GM10847 (cell line): ENCODE measurements around the gene PLXDC1.

ENCODE experiments used
- POLR2A ChIP-seq: IDR thresholded peaks from 2 replicates; pipeline ENCODE4 v1.6.1; 2011; ENCODE audit not compliant: insufficient read length; ENCODE audit errors: extremely low read depth

PLXDC1 gene

DNA sequence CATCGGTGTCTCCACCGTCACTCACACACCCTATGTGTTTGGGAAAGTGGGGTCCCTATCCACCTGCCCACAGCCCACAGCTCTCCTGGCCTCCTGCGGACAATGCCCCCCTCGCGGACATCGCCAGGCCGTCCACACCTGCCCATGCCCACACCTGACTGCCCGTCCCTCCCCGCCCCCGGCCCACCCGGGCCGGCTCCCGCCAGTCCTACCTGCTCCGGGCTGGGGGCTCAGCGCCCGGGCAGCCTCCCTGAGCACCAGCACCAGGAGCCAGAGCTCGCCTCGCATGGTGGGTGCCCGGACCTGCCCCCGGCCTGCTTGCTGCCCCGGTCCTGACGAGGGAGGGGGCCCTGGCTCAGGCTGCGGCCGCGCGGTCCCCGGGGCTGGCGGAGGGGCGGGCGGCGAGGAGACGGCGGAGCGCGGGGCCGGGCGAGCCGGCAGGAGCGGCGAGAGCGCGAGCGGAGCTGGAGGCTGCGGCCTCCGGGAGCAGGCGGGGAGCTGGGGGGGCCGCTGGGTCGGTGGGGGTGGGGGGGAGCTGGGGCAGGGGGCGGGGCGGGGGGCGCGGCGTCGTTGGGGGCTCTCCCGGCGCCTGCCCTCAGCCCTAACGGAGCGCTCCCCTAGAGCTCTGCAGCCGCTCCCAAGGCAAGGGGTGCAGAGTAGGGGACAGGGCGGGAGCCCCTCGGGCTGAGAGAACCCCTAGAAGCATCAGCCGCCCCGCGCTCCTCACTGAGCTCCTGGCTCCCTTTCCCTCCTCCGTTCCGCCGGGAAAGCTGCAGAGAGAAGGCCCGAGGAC, at the start of gene PLXDC1:
Gene PLXDC1 (minus strand): TSS at position 488 of the 793 bp plus-strand sequence. CDS start 200 bp downstream, at position 288.
- no peak for TF ChIP-seq POLR2A

GRCh38 chr17:39200957-39201510, 49.6 kb upstream of the PLXDC1 start:
- TF ChIP-seq POLR2A, result no peak

DNA sequence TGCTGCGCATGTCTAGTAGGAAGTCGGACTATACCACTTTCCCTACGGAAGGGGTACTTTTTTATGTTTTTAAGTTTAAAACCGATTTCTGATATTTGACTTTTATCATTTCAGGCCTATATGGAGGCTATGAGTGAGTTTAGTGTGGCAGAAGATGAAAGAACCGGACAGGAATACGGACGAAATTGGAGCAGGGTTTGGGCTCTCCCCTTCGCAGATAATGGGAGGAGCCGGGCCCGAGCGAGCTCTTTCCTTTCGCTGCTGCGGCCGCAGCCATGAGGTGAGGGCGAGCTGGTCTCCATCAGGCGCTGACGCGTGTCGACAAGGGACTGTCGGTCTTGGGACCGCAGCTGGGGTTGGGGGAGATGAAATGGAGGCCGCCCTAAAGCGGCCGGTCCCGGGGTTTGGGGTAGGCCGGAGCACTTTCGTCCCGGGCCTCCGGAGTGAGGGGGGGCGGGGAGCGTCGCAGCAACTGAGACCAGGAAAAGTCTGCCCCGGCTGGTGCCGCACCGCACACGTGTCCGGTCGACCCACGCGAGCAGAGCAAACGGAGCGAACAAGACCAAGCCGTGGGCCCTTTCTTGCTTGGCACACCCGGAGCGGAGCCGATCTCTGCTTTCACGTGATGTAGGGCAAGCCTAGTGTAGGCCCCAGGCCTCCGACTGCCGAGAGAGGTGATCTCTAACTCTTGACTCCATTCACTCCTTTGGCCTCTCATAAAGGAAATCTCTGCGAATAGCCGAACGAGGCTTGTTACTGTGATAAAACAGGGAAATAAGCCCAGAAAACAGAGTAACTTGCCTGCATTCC, 48.8 kb upstream of the PLXDC1 start, which contains the start of gene RPL19:
Gene RPL19 (plus strand): TSS at position 214 of the 810 bp plus-strand sequence. CDS start 62 bp downstream, at position 276.
- TF ChIP-seq POLR2A, result peak; percentile 97

- TF ChIP-seq POLR2A, result no peak
Observed at GRCh38 chr17:39199820-39200069, 48.3 kb upstream of the PLXDC1 start.

- TF ChIP-seq POLR2A, result no peak
Observed at GRCh38 chr17:39198186-39198566, 46.7 kb upstream of the PLXDC1 start.

GRCh38 chr17:39197380-39198185, 46.1 kb upstream of the PLXDC1 start, which contains the start of gene CACNB1:
Gene CACNB1 (minus strand): TSS chr17:39197669. CDS start chr17:39197495, 174 bp downstream.
- peak; percentile 47 for TF ChIP-seq POLR2A

DNA sequence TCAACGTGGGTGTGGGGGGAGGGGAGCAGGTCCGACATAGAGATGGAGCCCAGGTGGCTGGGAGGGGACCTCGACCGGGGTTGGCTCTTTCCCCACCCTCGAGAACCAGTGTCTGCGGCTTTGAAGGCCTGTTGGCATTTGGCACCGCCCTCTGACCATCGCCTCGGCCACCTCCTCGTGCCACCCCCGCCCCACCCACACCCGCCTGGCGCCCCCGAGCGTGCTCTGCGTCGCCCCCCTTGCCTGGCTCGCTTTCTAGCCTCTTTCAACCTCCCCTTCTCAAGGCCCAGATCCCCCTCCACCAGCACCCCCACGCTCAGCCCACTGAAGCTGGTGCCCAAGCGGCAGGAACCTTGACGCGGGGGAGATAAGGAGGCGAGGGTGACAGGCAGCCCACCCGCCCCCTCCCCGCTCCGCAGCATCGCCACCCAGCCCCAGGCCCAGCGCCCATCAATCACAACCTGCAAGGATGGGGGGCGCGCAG, 45.4 kb upstream of the PLXDC1 start:
- TF ChIP-seq POLR2A, result no peak

- TF ChIP-seq POLR2A, result no peak
Observed at GRCh38 chr17:39196241-39196807, 44.9 kb upstream of the PLXDC1 start.

DNA sequence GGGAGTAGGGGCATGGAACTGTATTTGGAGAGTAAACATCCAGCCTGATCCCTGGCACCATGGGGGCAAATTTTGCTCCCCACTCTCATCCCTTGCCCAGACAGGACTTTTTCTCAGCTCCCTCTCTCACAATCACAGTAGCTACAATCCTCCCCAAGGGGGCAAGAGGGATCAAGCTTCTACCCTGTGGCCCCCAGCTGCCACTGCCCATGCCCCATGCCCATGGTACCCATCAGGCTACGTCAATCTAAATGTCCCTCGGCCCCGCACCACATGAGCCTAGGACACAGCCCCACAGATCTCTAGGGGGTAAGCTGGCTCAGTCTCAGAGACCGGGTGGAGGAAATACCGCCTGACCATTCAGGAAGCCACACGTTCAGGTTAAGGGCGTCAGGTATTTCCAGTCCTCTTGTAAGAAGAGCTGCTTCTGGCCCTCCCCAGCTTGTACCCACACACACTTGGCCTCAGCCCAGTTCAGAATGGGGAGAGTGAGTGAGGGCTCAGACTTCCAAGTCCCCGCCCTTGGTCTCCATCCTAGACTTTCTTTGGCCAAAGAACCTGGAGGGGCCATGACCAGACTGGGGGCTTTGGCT, 44.2 kb upstream of the PLXDC1 start:
- TF ChIP-seq POLR2A, result no peak

GRCh38 chr17:39194985-39195524, 43.6 kb upstream of the PLXDC1 start:
- no peak for TF ChIP-seq POLR2A

- no peak for TF ChIP-seq POLR2A
Observed at GRCh38 chr17:39194089-39194984, 42.9 kb upstream of the PLXDC1 start.

- no peak for TF ChIP-seq POLR2A
Observed at GRCh38 chr17:39193346-39193745, 41.9 kb upstream of the PLXDC1 start.

DNA sequence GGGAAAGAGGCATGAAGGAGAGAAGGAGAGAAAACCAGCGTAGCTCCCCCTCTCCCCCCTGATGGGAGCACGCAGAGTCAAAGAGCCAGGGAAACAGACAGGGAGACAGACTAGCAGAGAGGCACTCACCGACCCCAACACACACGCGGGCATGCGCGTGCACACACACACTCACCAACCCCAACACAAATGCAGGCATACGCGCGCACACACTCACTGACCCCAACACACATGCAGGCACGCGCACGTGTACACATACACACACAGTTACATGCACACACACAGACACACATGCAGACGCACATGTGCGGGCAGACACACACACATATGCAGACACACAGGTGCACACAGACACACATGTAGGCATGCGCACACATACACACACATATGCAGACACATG, 41.5 kb upstream of the PLXDC1 start:
- TF ChIP-seq POLR2A, result no peak
